Lower lobe of right lung (tissue), 2 donors: ENCODE results near the gene ZFTA. TPM values are rescaled to one million over a fixed set of nuclear protein-coding genes. Genes with fewer than 3 reads are reported as not detected.

ENCODE experiments used
- ATAC-seq, 2 donors: fragments of 200-7000 bp; cut with Tn5 transposase; one replicate each; pipeline ENCODE4 v1.9.1; 2020 to 2022; ENCODE audit warnings: mild to moderate bottlenecking in 2 of 2, moderate library complexity in 2 of 2
- DNase-seq: peaks from one replicate; pipeline ENCODE4 v3.0.0-alpha.2; 2020
- H3K27ac ChIP-seq: fragments of 200-600 bp; one replicate; pipeline ENCODE4 v1.8.0; 2022
- H3K27me3 ChIP-seq: fragments of 200-600 bp; one replicate; pipeline ENCODE4 v1.8.0; 2022; ENCODE audit warnings: low read depth
- H3K36me3 ChIP-seq: fragments of 200-600 bp; one replicate; pipeline ENCODE4 v1.8.0; 2022; ENCODE audit warnings: mild to moderate bottlenecking
- H3K4me1 ChIP-seq: fragments of 200-600 bp; one replicate; pipeline ENCODE4 v1.8.0; 2022
- H3K4me3 ChIP-seq: fragments of 200-600 bp; one replicate; pipeline ENCODE4 v1.8.0; 2022; ENCODE audit warnings: mild to moderate bottlenecking
- H3K9me3 ChIP-seq: fragments of 200-600 bp; one replicate; pipeline ENCODE4 v1.8.0; 2022
- intact Hi-C: fragments of 100-400 bp; cut with DNase I; formaldehyde crosslinking; loops from one replicate; pipeline ENCODE4 v1.11.0; 2022
- total RNA-seq: library from RNA; stranded (reverse); fragmentation: NEBNext Ultra II Directional; extraction: Animal tissue kit (Norgen Biotek cat#: 25700); gene quantifications from one replicate; pipeline ENCODE4 v1.2.1, GENCODE V29; 2021
- TF ChIP-seq, protein P1 (sequence below): fragments of 200-600 bp; IDR thresholded peaks from one replicate; pipeline ENCODE4 v1.8.0; 2022; ENCODE audit warnings: antibody characterized with exemption, mild to moderate bottlenecking
- donor health status: DM: no; HTN: yes; CAD: no; lungs with severe emphysema.

The ZFTA gene
- total RNA-seq, 1 donor from 2014 or later, result 9.3 TPM

GRCh38 chr11:63749624-63750023, 19.0 kb downstream of the ZFTA start:
- Histone ChIP-seq H3K9me3 (no peaks in the 10 kb centered on the region), H3K27me3 (no peaks in the 10 kb centered on the region), H3K36me3 (peaks cover 38% of the 10 kb centered on the region), H3K4me3 (no peak overlapping the region), H3K27ac (no peak overlapping the region), H3K4me1 (no peaks in the 10 kb centered on the region)
- TF ChIP-seq, protein P1, sequence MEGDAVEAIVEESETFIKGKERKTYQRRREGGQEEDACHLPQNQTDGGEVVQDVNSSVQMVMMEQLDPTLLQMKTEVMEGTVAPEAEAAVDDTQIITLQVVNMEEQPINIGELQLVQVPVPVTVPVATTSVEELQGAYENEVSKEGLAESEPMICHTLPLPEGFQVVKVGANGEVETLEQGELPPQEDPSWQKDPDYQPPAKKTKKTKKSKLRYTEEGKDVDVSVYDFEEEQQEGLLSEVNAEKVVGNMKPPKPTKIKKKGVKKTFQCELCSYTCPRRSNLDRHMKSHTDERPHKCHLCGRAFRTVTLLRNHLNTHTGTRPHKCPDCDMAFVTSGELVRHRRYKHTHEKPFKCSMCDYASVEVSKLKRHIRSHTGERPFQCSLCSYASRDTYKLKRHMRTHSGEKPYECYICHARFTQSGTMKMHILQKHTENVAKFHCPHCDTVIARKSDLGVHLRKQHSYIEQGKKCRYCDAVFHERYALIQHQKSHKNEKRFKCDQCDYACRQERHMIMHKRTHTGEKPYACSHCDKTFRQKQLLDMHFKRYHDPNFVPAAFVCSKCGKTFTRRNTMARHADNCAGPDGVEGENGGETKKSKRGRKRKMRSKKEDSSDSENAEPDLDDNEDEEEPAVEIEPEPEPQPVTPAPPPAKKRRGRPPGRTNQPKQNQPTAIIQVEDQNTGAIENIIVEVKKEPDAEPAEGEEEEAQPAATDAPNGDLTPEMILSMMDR, result no peak
- ATAC-seq, result no peak
- DNase-seq, result no peak
- intact Hi-C loops, result no loop called here

- H3K27ac ChIP-seq, result no peak overlapping the region
These were observed 21.6 kb downstream of the ZFTA start for GRCh38 chr11:63747011-63747410.

GRCh38 chr11:63745304-63746170, 23.0 kb downstream of the ZFTA start:
- no peak overlapping the region for H3K27ac ChIP-seq
- DNase-seq, result no peak
- intact Hi-C loops, result no loop called here
- peak in 1 of 2 donors; percentile 7 for ATAC-seq
- no peaks in the 10 kb centered on the region for H3K27me3 ChIP-seq
- peaks cover 6% of the 10 kb centered on the region for H3K36me3 ChIP-seq
- no peak overlapping the region for H3K4me3 ChIP-seq
- TF ChIP-seq, protein P1, result no peak
- H3K9me3 ChIP-seq, result no peaks in the 10 kb centered on the region
- no peaks in the 10 kb centered on the region for H3K4me1 ChIP-seq

More at GRCh38 chr11:63747011-63747410, 21.6 kb downstream of the ZFTA start:
- Histone ChIP-seq H3K4me1 (no peaks in the 10 kb centered on the region), H3K4me3 (no peak overlapping the region), H3K9me3 (no peaks in the 10 kb centered on the region), H3K27me3 (no peaks in the 10 kb centered on the region), H3K36me3 (peaks cover 19% of the 10 kb centered on the region)
- intact Hi-C loops, result no loop called here
- TF ChIP-seq, protein P1, result no peak
- DNase-seq, result no peak
- no peak for ATAC-seq

- Histone ChIP-seq H3K9me3 (no peaks in the 10 kb centered on the region), H3K27ac (no peak overlapping the region), H3K27me3 (no peaks in the 10 kb centered on the region), H3K4me1 (peaks cover 5% of the 10 kb centered on the region), H3K36me3 (no peaks in the 10 kb centered on the region), H3K4me3 (no peak overlapping the region)
- intact Hi-C loops, result loop anchor here (5.0 kb wide), 1 partner anchor 37 kb away; no protein-coding TSS in a partner anchor
- ATAC-seq (peak; percentile 83 to 85), DNase-seq (peak; percentile 69)
- TF ChIP-seq, protein P1, result peak; percentile 98
These were observed 29.7 kb downstream of the ZFTA start for GRCh38 chr11:63738720-63739360.

- intact Hi-C loops, result loop anchor here (5.0 kb wide), 1 partner anchor 35 kb away; no protein-coding TSS in a partner anchor
- no peaks in the 10 kb centered on the region for H3K36me3 ChIP-seq
- H3K27ac ChIP-seq, result no peak overlapping the region
These were observed 30.9 kb downstream of the ZFTA start for GRCh38 chr11:63737718-63738117.

More at GRCh38 chr11:63737718-63738117, 30.9 kb downstream of the ZFTA start:
- Histone ChIP-seq H3K4me3 (no peak overlapping the region), H3K27me3 (no peaks in the 10 kb centered on the region), H3K9me3 (no peaks in the 10 kb centered on the region), H3K4me1 (peaks cover 5% of the 10 kb centered on the region)
- ATAC-seq, result no peak
- no peak for DNase-seq
- TF ChIP-seq, protein P1, result no peak
